T-helper 1 cell treated with Interleukin-12 subunit alpha and Interleukin-12 subunit beta and Interleukin-4 antibody, amounts not matched to agents 30 μg/mL and 1 μg/mL, for 36 hours (primary cell): ENCODE measurements around the gene SRRM2.
"Not testable (repeated sequence)": the region's sequence is repeated elsewhere in the genome, so short reads cannot be mapped to it uniquely, and the experiment has no call there.

Experiments
- H3K27ac Mint-ChIP-seq: one replicate; pipeline ENCODE4 v1.8.0; 2021; ENCODE audit warnings: mild to moderate bottlenecking, mixed read lengths
- H3K27me3 Mint-ChIP-seq: one replicate; pipeline ENCODE4 v1.8.0; 2021; ENCODE audit warnings: low read depth, mixed read lengths
- H3K36me3 Mint-ChIP-seq: one replicate; pipeline ENCODE4 v1.8.0; 2021; ENCODE audit warnings: low read depth, mixed read lengths
- H3K4me1 Mint-ChIP-seq: one replicate; pipeline ENCODE4 v1.8.0; 2021; ENCODE audit warnings: low read depth, mixed read lengths
- H3K4me3 Mint-ChIP-seq: one replicate; pipeline ENCODE4 v1.8.0; 2021; ENCODE audit warnings: mild to moderate bottlenecking, moderate library complexity, mixed read lengths
- H3K9me3 Mint-ChIP-seq: one replicate; pipeline ENCODE4 v1.8.0; 2021; ENCODE audit warnings: mixed read lengths

The SRRM2 gene

DNA sequence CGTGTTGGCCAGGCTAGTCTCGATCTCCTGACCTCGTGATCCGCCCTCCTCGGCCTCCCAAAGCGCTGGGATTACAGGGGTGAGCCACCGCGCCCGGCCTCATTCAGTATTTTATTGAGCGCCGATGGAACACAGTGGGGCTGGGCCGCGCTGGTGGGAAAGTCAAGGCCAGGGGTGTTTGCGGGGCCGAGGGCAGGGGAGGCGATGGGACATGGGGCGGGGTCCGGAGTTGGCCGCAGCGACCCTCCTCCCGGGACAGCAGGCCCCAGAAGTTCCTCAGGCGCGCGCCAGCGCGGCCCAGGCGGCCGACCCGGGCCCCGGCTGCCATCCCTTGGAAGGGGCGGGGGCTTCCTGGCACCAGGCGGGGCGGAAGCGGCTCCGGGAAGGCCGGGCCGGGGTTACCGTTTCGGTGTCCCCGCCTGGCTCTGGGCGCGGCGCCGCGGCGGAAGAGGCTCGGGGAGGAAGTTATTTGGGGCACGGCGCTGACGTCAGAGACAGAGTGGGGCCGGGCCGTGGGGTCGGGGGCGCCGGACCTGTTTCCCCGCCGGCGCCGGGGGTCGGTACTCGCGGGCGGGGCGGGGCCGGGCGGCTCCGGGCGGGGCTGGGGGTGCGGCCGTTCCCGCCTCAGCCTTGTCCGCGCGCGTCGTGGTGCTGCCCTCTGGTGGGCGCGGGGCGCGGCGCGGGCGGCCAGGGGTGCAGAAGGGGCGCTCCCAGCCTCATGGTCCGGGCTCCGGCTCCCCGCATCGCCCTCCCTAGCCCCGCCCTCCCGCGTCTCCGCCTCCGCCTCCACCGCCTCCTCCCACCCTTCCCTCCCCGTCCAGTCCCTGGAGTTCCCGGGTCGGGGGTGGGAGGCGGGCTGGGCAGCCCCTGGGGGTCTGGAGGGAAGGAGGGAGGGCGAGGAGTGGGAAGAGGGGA, 31.5 kb upstream of the SRRM2 start:
- Mint-ChIP-seq H3K4me1 (peaks cover 3% of the 10 kb centered on the region), H3K4me3 (peak overlapping the region; percentile 72), H3K9me3 (no peaks in the 10 kb centered on the region), H3K36me3 (no peaks in the 10 kb centered on the region), H3K27ac (peak overlapping the region; percentile 74), H3K27me3 (peaks cover 9% of the 10 kb centered on the region)

DNA sequence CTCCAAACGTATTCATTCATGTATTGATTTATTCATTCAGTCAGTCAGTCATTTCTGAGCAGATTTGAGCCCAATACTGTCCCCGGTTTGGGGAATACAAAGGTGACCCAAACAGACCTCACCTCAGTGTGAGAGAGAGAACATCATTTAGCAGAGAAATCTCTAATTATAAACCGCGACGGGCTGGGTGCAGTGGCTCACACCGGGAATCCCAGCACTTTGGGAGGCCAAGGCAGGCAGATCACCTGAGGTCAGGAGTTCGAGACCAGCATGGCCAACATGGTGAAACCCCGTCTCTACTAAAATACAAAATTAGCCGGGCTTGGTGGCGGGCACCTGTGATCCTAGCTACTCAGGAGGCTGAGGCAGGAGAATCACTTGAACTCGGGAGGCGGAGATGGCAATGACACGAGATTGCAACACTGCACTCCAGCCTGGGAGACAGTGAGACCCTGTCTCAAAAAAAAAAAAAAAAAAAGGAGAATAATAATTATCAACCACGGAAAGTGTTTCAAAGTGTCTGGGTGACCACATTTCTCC, 30.7 kb upstream of the SRRM2 start:
- not testable (repeated sequence) for H3K36me3 Mint-ChIP-seq, H3K4me1 Mint-ChIP-seq, H3K27me3 Mint-ChIP-seq, H3K9me3 Mint-ChIP-seq
- Mint-ChIP-seq H3K27ac (peak overlapping the region; percentile 55), H3K4me3 (peak overlapping the region; percentile 61)

GRCh38 chr16:2724088-2724676, 28.3 kb upstream of the SRRM2 start:
- Mint-ChIP-seq H3K27me3 (peaks cover 9% of the 10 kb centered on the region), H3K9me3 (no peaks in the 10 kb centered on the region), H3K4me3 (no peak overlapping the region), H3K4me1 (peaks cover 3% of the 10 kb centered on the region), H3K27ac (no peak overlapping the region), H3K36me3 (no peaks in the 10 kb centered on the region)

GRCh38 chr16:2724816-2725348, 27.6 kb upstream of the SRRM2 start:
- peak overlapping the region; percentile 45 for H3K27ac Mint-ChIP-seq
- H3K27me3 Mint-ChIP-seq, result peaks cover 9% of the 10 kb centered on the region
- H3K9me3 Mint-ChIP-seq, result no peaks in the 10 kb centered on the region
- H3K36me3 Mint-ChIP-seq, result no peaks in the 10 kb centered on the region
- H3K4me3 Mint-ChIP-seq, result no peak overlapping the region
- H3K4me1 Mint-ChIP-seq, result peaks cover 3% of the 10 kb centered on the region

GRCh38 chr16:2726923-2727322, 25.5 kb upstream of the SRRM2 start:
- peaks cover 3% of the 10 kb centered on the region for H3K4me1 Mint-ChIP-seq
- no peaks in the 10 kb centered on the region for H3K9me3 Mint-ChIP-seq
- no peaks in the 10 kb centered on the region for H3K36me3 Mint-ChIP-seq
- H3K4me3 Mint-ChIP-seq, result no peak overlapping the region
- H3K27me3 Mint-ChIP-seq, result peaks cover 9% of the 10 kb centered on the region
- no peak overlapping the region for H3K27ac Mint-ChIP-seq

- peaks cover 3% of the 10 kb centered on the region for H3K4me1 Mint-ChIP-seq
- no peak overlapping the region for H3K27ac Mint-ChIP-seq
- peaks cover 8% of the 10 kb centered on the region for H3K27me3 Mint-ChIP-seq
- no peaks in the 10 kb centered on the region for H3K36me3 Mint-ChIP-seq
- H3K9me3 Mint-ChIP-seq, result no peaks in the 10 kb centered on the region
- no peak overlapping the region for H3K4me3 Mint-ChIP-seq
Observed at GRCh38 chr16:2728034-2728433, 24.4 kb upstream of the SRRM2 start.

- no peak overlapping the region for H3K27ac Mint-ChIP-seq
Observed at GRCh38 chr16:2734844-2735515, 17.5 kb upstream of the SRRM2 start.

DNA sequence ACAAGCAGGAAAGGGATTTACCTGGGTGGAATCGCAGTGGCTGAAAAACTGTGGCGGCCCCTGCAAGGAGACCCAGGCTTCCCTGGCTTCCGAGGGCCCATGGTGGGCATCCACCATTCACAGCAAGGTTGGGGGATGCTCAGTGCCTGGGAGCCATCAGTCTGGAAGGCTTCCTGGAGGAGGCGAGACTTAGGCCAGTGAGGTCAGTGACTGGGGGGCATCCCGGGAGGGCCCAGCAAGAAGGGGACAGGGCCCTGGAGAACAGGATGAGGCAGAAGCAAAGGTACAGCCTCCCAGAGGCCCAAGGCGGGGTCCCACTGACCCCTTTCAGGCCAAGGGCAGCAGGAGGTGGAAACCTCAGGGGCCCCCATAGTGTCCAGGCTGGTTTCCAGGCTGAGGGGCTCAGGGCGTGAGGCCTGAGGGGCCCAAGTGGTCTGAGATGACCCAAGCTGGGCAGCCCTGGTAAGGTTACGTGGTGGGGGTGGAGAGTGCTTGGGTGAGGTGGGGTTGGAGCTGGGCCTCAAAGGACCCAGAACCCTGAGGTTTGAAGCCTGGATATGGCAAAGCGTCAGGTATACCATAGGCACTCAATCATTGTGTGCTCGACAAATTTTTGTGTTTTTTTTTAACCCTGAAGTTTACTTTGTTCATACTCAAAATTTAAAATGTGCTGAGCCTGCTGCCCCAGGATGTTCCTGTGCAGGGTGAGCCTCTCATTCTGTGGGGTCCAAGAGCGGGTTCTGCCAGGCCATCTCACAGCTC, 15.8 kb upstream of the SRRM2 start:
- H3K27me3 Mint-ChIP-seq, result no peaks in the 10 kb centered on the region
- H3K27ac Mint-ChIP-seq, result no peak overlapping the region
- no peaks in the 10 kb centered on the region for H3K36me3 Mint-ChIP-seq
- no peaks in the 10 kb centered on the region for H3K9me3 Mint-ChIP-seq
- H3K4me3 Mint-ChIP-seq, result no peak overlapping the region
- H3K4me1 Mint-ChIP-seq, result peaks cover 2% of the 10 kb centered on the region

More at GRCh38 chr16:2734844-2735515, 17.5 kb upstream of the SRRM2 start:
- Mint-ChIP-seq H3K27me3 (no peaks in the 10 kb centered on the region), H3K36me3 (no peaks in the 10 kb centered on the region), H3K4me3 (no peak overlapping the region), H3K9me3 (no peaks in the 10 kb centered on the region), H3K4me1 (no peaks in the 10 kb centered on the region)

GRCh38 chr16:2737238-2737605, 15.2 kb upstream of the SRRM2 start:
- Mint-ChIP-seq H3K27me3 (no peaks in the 10 kb centered on the region), H3K27ac (no peak overlapping the region), H3K4me3 (no peak overlapping the region), H3K36me3 (no peaks in the 10 kb centered on the region), H3K4me1 (peaks cover 2% of the 10 kb centered on the region), H3K9me3 (no peaks in the 10 kb centered on the region)

DNA sequence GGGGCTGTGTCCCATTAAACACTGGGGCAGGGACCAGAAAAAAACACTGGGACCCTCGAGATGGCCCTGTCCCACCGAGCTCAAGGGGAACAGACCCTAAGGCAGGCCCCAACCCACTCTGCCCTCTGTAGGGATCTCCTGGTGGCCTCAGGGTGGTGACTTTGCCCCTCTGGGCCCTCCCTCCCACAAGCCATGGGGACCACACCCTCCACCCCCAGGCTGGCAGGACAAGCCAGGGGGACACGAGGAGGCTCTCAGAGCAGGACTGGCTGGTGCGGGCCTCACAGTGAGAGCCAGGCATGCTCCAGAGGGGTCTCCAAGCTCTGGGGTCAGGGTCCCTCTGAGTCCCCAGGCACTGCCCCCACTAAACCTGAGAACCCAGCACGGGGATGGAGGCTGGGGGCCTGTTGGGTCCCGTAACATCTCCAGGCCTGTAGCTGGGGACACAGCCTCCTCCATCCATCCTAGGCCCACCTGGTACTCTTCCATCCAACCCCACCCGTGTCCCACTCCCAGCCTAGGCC, 14.5 kb upstream of the SRRM2 start:
- no peak overlapping the region for H3K27ac Mint-ChIP-seq

DNA sequence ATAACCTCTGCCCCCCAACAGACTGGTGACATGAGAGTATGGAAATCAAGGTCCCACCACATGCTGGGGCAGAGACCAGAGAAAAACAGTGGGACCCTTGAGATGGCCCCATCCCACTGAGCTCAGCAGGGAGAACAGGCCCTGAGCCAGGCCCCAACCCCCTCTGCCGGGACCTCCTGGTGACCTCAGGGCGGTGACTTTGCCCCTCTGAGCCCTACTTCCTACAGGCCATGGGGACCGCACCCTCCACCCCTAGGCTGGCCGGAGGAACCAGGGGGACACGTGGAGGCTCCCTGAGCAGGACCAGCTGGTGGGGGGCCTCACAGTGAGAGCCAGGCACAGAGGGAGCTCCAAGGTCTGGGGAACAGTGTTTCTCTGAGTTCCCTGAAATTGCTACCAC, 13.8 kb upstream of the SRRM2 start:
- H3K27me3 Mint-ChIP-seq, result no peaks in the 10 kb centered on the region
- H3K9me3 Mint-ChIP-seq, result no peaks in the 10 kb centered on the region
- no peaks in the 10 kb centered on the region for H3K36me3 Mint-ChIP-seq
- peaks cover 2% of the 10 kb centered on the region for H3K4me1 Mint-ChIP-seq
- no peak overlapping the region for H3K27ac Mint-ChIP-seq
- H3K4me3 Mint-ChIP-seq, result no peak overlapping the region

More for the DNA sequence above, 14.5 kb upstream of the SRRM2 start:
- H3K4me1 Mint-ChIP-seq, result peaks cover 2% of the 10 kb centered on the region
- no peak overlapping the region for H3K4me3 Mint-ChIP-seq
- H3K27me3 Mint-ChIP-seq, result no peaks in the 10 kb centered on the region
- H3K36me3 Mint-ChIP-seq, result no peaks in the 10 kb centered on the region
- no peaks in the 10 kb centered on the region for H3K9me3 Mint-ChIP-seq

DNA sequence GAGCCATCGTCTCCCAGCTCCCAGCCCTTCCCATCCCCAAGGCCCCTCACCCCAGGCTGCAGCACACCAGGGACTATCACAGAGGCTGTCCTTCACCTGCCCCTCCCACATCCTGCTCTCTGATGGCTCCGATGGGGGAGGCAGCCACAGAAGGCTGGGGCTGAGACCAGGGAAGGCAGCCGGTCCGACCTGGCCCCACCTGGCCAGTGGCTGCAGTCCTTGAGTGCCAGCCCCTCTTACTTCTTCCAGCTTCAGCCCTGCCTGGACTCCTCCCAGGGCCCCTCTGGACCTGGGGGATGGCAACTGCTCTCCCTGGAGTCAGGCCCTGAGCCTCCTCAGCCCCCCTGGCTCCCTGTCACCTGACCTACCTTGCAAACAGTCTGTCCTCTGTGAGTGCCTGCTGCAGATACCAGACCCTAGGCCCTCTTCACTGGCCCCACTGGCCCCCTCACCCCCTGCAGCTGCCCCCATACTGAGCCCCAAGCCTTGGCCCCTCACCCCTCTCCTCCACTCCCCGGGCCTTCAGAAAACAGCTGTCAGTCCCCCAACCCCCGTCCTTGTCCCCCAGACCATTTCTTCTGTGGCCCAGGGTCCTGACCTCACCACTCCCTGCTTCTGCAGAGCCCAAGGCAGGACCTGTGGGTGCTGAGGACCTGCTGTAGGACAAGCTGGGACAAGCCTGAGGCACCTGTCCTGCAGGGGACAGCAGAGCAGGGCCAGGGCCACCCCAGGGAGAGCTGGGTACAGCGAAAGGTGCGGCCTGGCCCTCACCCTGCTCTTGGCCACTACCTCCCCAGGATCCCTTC, 12.6 kb upstream of the SRRM2 start:
- H3K27me3 Mint-ChIP-seq, result no peaks in the 10 kb centered on the region
- peak overlapping the region; percentile 72 for H3K27ac Mint-ChIP-seq
- H3K4me3 Mint-ChIP-seq, result no peak overlapping the region
- H3K36me3 Mint-ChIP-seq, result no peaks in the 10 kb centered on the region
- H3K9me3 Mint-ChIP-seq, result no peaks in the 10 kb centered on the region
- H3K4me1 Mint-ChIP-seq, result peaks cover 2% of the 10 kb centered on the region

- Mint-ChIP-seq H3K4me1 (peaks cover 2% of the 10 kb centered on the region), H3K27ac (peak overlapping the region; percentile 72), H3K27me3 (no peaks in the 10 kb centered on the region), H3K36me3 (no peaks in the 10 kb centered on the region), H3K9me3 (no peaks in the 10 kb centered on the region), H3K4me3 (no peak overlapping the region)
Observed at GRCh38 chr16:2740476-2740875, 12.0 kb upstream of the SRRM2 start.
